H9 (cell line): ENCODE measurements around the gene ANKRD12. TPM values are rescaled to one million over a fixed set of nuclear protein-coding genes. Genes with fewer than 3 reads are reported as not detected.

Source experiments
- DNase-seq: peaks from one replicate; pipeline ENCODE4 v3.0.0-alpha.2; 2017
- H2AFZ ChIP-seq: one replicate; pipeline ENCODE4 v1.6.1; 2013; ENCODE audit warnings: mild to moderate bottlenecking, low read length, control low read depth, moderate library complexity
- H2AK5ac ChIP-seq: 2 replicates; pipeline ENCODE4 v1.6.1; 2013; ENCODE audit warnings: low read length, control low read depth, mixed read lengths; ENCODE audit not compliant: insufficient read length
- H2BK120ac ChIP-seq: one replicate; pipeline ENCODE4 v1.6.1; 2013; ENCODE audit warnings: low read depth, mild to moderate bottlenecking, low read length, control low read depth, inconsistent platforms; ENCODE audit not compliant: poor library complexity, severe bottlenecking
- H2BK12ac ChIP-seq: 2 replicates; pipeline ENCODE4 v1.6.1; 2013; ENCODE audit warnings: low read length, control low read depth, mixed read lengths, low read depth; ENCODE audit not compliant: insufficient read length
- H2BK15ac ChIP-seq: 2 replicates; pipeline ENCODE4 v1.6.1; 2013; ENCODE audit warnings: low read depth, low read length, control low read depth
- H2BK20ac ChIP-seq: one replicate; pipeline ENCODE4 v1.6.1; 2013; ENCODE audit warnings: low read depth, mild to moderate bottlenecking, low read length, control low read depth, inconsistent platforms; ENCODE audit not compliant: poor library complexity, severe bottlenecking
- H2BK5ac ChIP-seq: 2 replicates; pipeline ENCODE4 v1.6.1; 2013; ENCODE audit warnings: low read length, control low read depth, mixed read lengths; ENCODE audit not compliant: insufficient read length
- H3K14ac ChIP-seq: 2 replicates; pipeline ENCODE4 v1.6.1; 2013; ENCODE audit warnings: low read length, control low read depth; ENCODE audit not compliant: insufficient read depth
- H3K18ac ChIP-seq: 2 replicates; pipeline ENCODE4 v1.6.1; 2013; ENCODE audit warnings: low read depth, mild to moderate bottlenecking, mixed read lengths, low read length, control low read depth; ENCODE audit not compliant: insufficient read length
- H3K23ac ChIP-seq: 2 replicates; pipeline ENCODE4 v1.6.1; 2013; ENCODE audit warnings: low read length, control low read depth, mixed read lengths, low read depth; ENCODE audit not compliant: insufficient read length
- H3K23me2 ChIP-seq: 2 replicates; pipeline ENCODE4 v1.6.1; 2013; ENCODE audit warnings: low read depth, mild to moderate bottlenecking, mixed read lengths, low read length, control low read depth; ENCODE audit not compliant: insufficient read length, poor library complexity, severe bottlenecking
- H3K27ac ChIP-seq: 2 replicates; pipeline ENCODE4 v1.5.1; 2013; ENCODE audit warnings: low read length, control low read depth, mixed read lengths, low read depth; ENCODE audit not compliant: insufficient read length
- H3K27me3 ChIP-seq: 2 replicates; pipeline ENCODE4 v1.6.1; 2013; ENCODE audit warnings: low read length, control low read depth, inconsistent platforms; ENCODE audit not compliant: insufficient read depth
- H3K4ac ChIP-seq: 2 replicates; pipeline ENCODE4 v1.6.1; 2013; ENCODE audit warnings: low read depth, mild to moderate bottlenecking, control low read depth, inconsistent platforms, low read length, moderate library complexity
- H3K4me1 ChIP-seq: 2 replicates; pipeline ENCODE4 v1.6.1; 2013; ENCODE audit warnings: low read length, control low read depth, inconsistent platforms; ENCODE audit not compliant: insufficient read depth
- H3K4me2 ChIP-seq: 2 replicates; pipeline ENCODE4 v1.6.1; 2013; ENCODE audit warnings: low read length, control low read depth, mixed read lengths; ENCODE audit not compliant: insufficient read length, insufficient read depth
- H3K56ac ChIP-seq: 2 replicates; pipeline ENCODE4 v1.6.1; 2013; ENCODE audit warnings: low read depth, mild to moderate bottlenecking, mixed read lengths, low read length, control low read depth; ENCODE audit not compliant: insufficient read length
- H3K79me1 ChIP-seq: 2 replicates; pipeline ENCODE4 v1.6.1; 2013; ENCODE audit warnings: low read depth, mild to moderate bottlenecking, moderate library complexity, low read length, control low read depth, inconsistent platforms; ENCODE audit not compliant: insufficient read depth, poor library complexity, severe bottlenecking
- H3K79me2 ChIP-seq: 2 replicates; pipeline ENCODE4 v1.6.1; 2013; ENCODE audit warnings: low read length, control low read depth, inconsistent platforms; ENCODE audit not compliant: insufficient read depth
- H3K9ac ChIP-seq: 2 replicates; pipeline ENCODE4 v1.6.1; 2013; ENCODE audit warnings: low read length, control low read depth, mixed read lengths; ENCODE audit not compliant: insufficient read length; ENCODE audit errors: extremely low read depth
- H3K9me3 ChIP-seq: one replicate; pipeline ENCODE4 v1.6.1; 2013; ENCODE audit warnings: low read depth, low read length, inconsistent platforms; ENCODE audit not compliant: control insufficient read depth
- H3T11ph ChIP-seq: one replicate; pipeline ENCODE4 v1.6.1; 2013; ENCODE audit warnings: mild to moderate bottlenecking, low read length, control low read depth, inconsistent platforms
- H4K20me1 ChIP-seq: one replicate; pipeline ENCODE4 v1.6.1; 2013; ENCODE audit not compliant: control insufficient read depth, insufficient read length, insufficient read depth
- H4K5ac ChIP-seq: 2 replicates; pipeline ENCODE4 v1.6.1; 2013; ENCODE audit warnings: low read depth, mild to moderate bottlenecking, mixed read lengths, low read length, control low read depth; ENCODE audit not compliant: insufficient read length
- H4K8ac ChIP-seq: replicated peaks from 2 replicates; pipeline ENCODE4 v1.6.1; 2013; ENCODE audit warnings: low read length, control low read depth, mixed read lengths, low read depth; ENCODE audit not compliant: insufficient read length
- H4K91ac ChIP-seq: 2 replicates; pipeline ENCODE4 v1.6.1; 2013; ENCODE audit warnings: low read depth, mild to moderate bottlenecking, moderate library complexity, mixed read lengths, low read length, control low read depth; ENCODE audit not compliant: insufficient read length
- H3K27ac Mint-ChIP-seq, 3 experiments: 2 replicates in 2 of 3; 3 replicates in 1 of 3; pipeline ENCODE4 v1.8.0; 2020 to 2021; ENCODE audit warnings: mixed read lengths in 3 of 3, mild to moderate bottlenecking in 1 of 3, moderate library complexity in 1 of 3
- H3K27me3 Mint-ChIP-seq: 2 replicates; pipeline ENCODE4 v1.8.0; 2021; ENCODE audit warnings: low read depth, mild to moderate bottlenecking, moderate library complexity, mixed read lengths
- H3K36me3 Mint-ChIP-seq, 3 experiments: 2 replicates in 2 of 3; 3 replicates in 1 of 3; pipeline ENCODE4 v1.8.0; 2020 to 2021; ENCODE audit warnings: low read depth in 3 of 3, mixed read lengths in 3 of 3; ENCODE audit not compliant: insufficient read depth in 1 of 3
- H3K4me1 Mint-ChIP-seq, 2 experiments: 2 replicates each; pipeline ENCODE4 v1.8.0; 2020; ENCODE audit warnings: mixed read lengths in 2 of 2
- H3K4me3 Mint-ChIP-seq, 2 experiments: 2 replicates in 1 of 2; 3 replicates in 1 of 2; pipeline ENCODE4 v1.8.0; 2020 to 2021; ENCODE audit warnings: mild to moderate bottlenecking in 2 of 2, mixed read lengths in 2 of 2, moderate library complexity in 1 of 2
- H3K9me3 Mint-ChIP-seq, 2 experiments: 2 replicates in 1 of 2; 3 replicates in 1 of 2; pipeline ENCODE4 v1.8.0; 2020; ENCODE audit warnings: mild to moderate bottlenecking in 2 of 2, mixed read lengths in 2 of 2, moderate library complexity in 1 of 2
- WGBS: extraction: QIAGEN DNeasy Blood & Tissue Kit; methylation state at CpG from one replicate; pipeline ENCODE4 v1.1.7; 2013; ENCODE audit warnings: missing lambda C conversion rate, low lambda C conversion rate, mixed read lengths; ENCODE audit not compliant: insufficient read length; ENCODE audit errors: extremely low coverage; 5-methylcytosine and 5-hydroxymethylcytosine counted together
- total RNA-seq: library from RNA; stranded (reverse); gene quantifications from 2 replicates; pipeline ENCODE4 v1.2.1, GENCODE V29; 2021
- TF ChIP-seq, protein P1 (sequence below): fragments of 200-600 bp; sonication (generic); conservative IDR thresholded peaks from 3 replicates; pipeline ENCODE4 v1.8.0; 2021; ENCODE audit warnings: antibody characterized with exemption, mild to moderate bottlenecking

Gene ANKRD12
- total RNA-seq, 1 experiment from 2014 or later = 38.9 TPM

DNA sequence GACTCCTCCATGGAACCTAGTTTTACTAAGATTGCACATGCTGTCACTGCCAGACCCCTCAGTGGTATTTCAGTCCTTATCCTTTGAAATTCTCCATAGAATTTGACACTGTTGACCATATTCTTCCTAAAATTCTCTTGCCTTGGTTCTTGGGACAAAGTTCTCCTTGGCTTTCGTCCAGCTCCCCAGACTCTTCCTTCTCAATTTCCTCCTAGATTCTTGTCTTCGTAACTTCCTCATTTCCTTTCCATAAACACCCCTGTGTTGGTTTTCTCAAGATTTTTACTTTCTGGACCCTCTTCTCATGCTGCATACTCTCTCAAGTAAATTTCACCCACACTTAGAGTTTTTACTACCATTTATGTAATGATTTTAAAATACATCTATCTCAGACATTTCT lies 101.4 kb downstream of the ANKRD12 start:
- Histone ChIP-seq H2AFZ (no peak overlapping the region), H3K4ac (no peak overlapping the region), H3K4me1 (peaks cover 3% of the 10 kb centered on the region; the same call in 1 of the 2 replicates), H4K8ac (no peak overlapping the region), H2BK12ac (no peak overlapping the region), H3K9me3 (no peaks in the 10 kb centered on the region), H3K27me3 (no peaks in the 10 kb centered on the region), H4K20me1 (no peaks in the 10 kb centered on the region), H3K23ac (no peak overlapping the region), H2BK15ac (no peak overlapping the region), H3K9ac (no peak overlapping the region), H3K23me2 (no peaks in the 10 kb centered on the region), H3T11ph (no peak overlapping the region), H3K18ac (no peak overlapping the region), H3K27ac (no peak overlapping the region), H3K79me2 (no peaks in the 10 kb centered on the region), H4K91ac (no peak overlapping the region), H3K4me2 (no peak overlapping the region), H4K5ac (no peak overlapping the region), H2AK5ac (no peak overlapping the region), H3K14ac (no peak overlapping the region), H3K79me1 (no peaks in the 10 kb centered on the region), H2BK120ac (no peak overlapping the region), H2BK5ac (no peak overlapping the region), H2BK20ac (no peak overlapping the region), H3K56ac (no peak overlapping the region)
- peaks cover 4 to 6% of the 10 kb centered on the region in 2 experiments; a peak in 3 of 5 replicates for H3K9me3 Mint-ChIP-seq
- no peak for DNase-seq
- peaks cover 14 to 17% of the 10 kb centered on the region in 2 experiments for H3K4me1 Mint-ChIP-seq
- peaks cover 5 to 10% (median 6%) of the 10 kb centered on the region in 3 experiments; a peak in 5 of 7 replicates for H3K36me3 Mint-ChIP-seq
- H3K27me3 Mint-ChIP-seq = no peaks in the 10 kb centered on the region
- TF ChIP-seq, protein P1, sequence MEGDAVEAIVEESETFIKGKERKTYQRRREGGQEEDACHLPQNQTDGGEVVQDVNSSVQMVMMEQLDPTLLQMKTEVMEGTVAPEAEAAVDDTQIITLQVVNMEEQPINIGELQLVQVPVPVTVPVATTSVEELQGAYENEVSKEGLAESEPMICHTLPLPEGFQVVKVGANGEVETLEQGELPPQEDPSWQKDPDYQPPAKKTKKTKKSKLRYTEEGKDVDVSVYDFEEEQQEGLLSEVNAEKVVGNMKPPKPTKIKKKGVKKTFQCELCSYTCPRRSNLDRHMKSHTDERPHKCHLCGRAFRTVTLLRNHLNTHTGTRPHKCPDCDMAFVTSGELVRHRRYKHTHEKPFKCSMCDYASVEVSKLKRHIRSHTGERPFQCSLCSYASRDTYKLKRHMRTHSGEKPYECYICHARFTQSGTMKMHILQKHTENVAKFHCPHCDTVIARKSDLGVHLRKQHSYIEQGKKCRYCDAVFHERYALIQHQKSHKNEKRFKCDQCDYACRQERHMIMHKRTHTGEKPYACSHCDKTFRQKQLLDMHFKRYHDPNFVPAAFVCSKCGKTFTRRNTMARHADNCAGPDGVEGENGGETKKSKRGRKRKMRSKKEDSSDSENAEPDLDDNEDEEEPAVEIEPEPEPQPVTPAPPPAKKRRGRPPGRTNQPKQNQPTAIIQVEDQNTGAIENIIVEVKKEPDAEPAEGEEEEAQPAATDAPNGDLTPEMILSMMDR = no peak
- peak overlapping the region in 1 of 3 experiments; percentile 1; a peak in 3 of 7 replicates for H3K27ac Mint-ChIP-seq
- H3K4me3 Mint-ChIP-seq = no peak overlapping the region
- WGBS = no CpG with 5 or more reads among the region's 2 CpGs
